Measurements from ENCODE around the gene VPS50. TPM values are rescaled to one million over a fixed set of nuclear protein-coding genes. Genes with fewer than 3 reads are reported as not detected.

Gene VPS50
- total and polyA plus RNA-seq, 10 of the 15 experiments (the other 5 are each of a cell fraction or from before 2014, with no cell fraction given), result 4.0 to 22.0 (median 16.2) TPM

DNA sequence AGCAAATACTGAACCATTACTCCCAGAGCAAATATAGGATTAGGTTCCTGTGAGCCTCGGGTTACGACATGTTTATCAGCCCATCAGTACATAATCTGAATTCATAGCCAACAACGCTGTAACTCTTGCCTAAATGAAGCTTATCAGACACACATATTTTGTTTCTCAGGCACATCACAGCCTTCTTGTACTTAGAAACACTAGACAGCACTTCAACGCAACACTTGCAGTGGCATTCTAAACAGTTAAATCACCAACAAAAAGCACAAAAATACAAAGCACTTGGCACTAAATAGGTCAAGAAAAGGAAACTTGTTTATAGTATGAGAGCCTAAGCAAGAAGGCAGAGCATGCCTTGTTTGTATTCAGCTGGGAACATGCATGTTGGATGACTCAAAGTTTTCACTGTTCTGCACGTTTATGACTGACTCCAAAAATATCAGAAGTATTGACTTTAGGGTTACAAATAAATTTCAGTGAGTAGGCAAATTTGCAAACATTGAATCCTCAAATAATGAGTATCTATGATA, 75.0 kb downstream of the VPS50 start:
- Histone ChIP-seq H3K4me3 (no peak overlapping the region), H3K9ac (ENCODE audit: control insufficient read depth, insufficient read depth, low read length) (no peak overlapping the region), H3K79me2 (ENCODE audit: control insufficient read depth, insufficient read depth, low read length) (no peaks in the 10 kb centered on the region), H3K36me3 (ENCODE audit: control insufficient read depth in 2 of 2, insufficient read depth in 2 of 2, low read length in 1 of 2) (no peaks in the 10 kb centered on the region; a peak in 1 of 4 replicates), H4K20me1 (ENCODE audit: control insufficient read depth, insufficient read depth) (no peaks in the 10 kb centered on the region), H3K9me3 (replicated peaks; ENCODE audit: control insufficient read depth, insufficient read depth, low read length) (no peaks in the 10 kb centered on the region), H2AFZ (ENCODE audit: control insufficient read depth, low read depth, low read length) (no peak overlapping the region), H3K4me1 (ENCODE audit: control insufficient read depth, insufficient read depth, low read length) (no peaks in the 10 kb centered on the region), H3K4me2 (ENCODE audit: control insufficient read depth, insufficient read depth) (no peak overlapping the region), H3K27ac (ENCODE audit: control insufficient read depth, insufficient read depth) (no peak overlapping the region), H3K27me3 (replicated peaks in 1 of 2; ENCODE audit: control insufficient read depth in 2 of 2, insufficient read depth in 2 of 2, low read length in 1 of 2) (no peaks in the 10 kb centered on the region)
- BruUV-seq (replicated peaks), result no TSS peak
- in situ Hi-C loops (cut with MboI) (no loop called here), intact Hi-C loops (cut with micrococcal nuclease; ENCODE audit: unreplicated experiment) (no loop called here)
- WGBS (ENCODE audit: insufficient coverage, insufficient replicate concordance, low lambda C conversion rate, missing lambda C conversion rate), result 93% methylated on average over 5 of the region's 5 CpGs
- TF ChIP-seq PML (IDR thresholded peaks at IDR 0.05; ENCODE audit: low read length), result no peak
- DNase-seq (ENCODE audit: low read depth, low spot score), result no peak
- SMC1A ChIA-PET (ENCODE audit: uncharacterized antibody, unreplicated experiment), result interaction anchor here (3.5 kb wide), 1 partner anchor 11 kb away, joined by 13 read pairs; no protein-coding TSS in a partner anchor
- no peak for FAIRE-seq
- RAD21 ChIA-PET (ENCODE audit: unreplicated experiment), result no interaction called here
- CTCF ChIA-PET, result interaction anchor here (1.3 kb wide), 1 partner anchor 12 kb away, joined by 3 read pairs; no protein-coding TSS in a partner anchor
- POLR2A ChIA-PET, result no interaction called here
- ATAC-seq, result no peak

DNA sequence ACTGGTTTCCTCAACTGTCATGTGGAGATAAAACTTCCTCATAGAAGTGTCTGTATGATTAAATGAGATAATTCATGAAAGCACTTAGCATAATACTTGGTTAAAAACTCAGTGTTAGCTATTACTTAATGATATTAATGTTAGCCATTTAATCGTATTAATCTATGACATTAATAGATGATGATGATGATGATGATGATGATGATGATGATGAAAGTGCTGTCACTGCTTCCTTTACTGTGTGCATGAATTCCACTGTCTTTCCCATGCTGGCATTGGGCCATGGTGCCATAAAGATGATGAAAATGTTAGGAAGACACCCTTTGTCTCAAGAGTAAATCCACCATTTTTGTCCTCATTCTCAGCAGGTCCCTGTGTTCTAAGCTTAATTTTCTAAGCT, 75.8 kb downstream of the VPS50 start:
- no peak for FAIRE-seq
- WGBS (ENCODE audit: insufficient coverage, insufficient replicate concordance, low lambda C conversion rate, missing lambda C conversion rate), result 92% methylated on average over 1 of the region's 1 CpG
- no peaks in the 10 kb centered on the region; a peak in 1 of 4 replicates for H3K36me3 ChIP-seq (ENCODE audit: control insufficient read depth in 2 of 2, insufficient read depth in 2 of 2, low read length in 1 of 2)
- H3K9ac ChIP-seq (ENCODE audit: control insufficient read depth, insufficient read depth, low read length), result no peak overlapping the region
- CTCF ChIA-PET, result interaction anchor here (1.3 kb wide), 1 partner anchor 11 kb away, joined by 3 read pairs; no protein-coding TSS in a partner anchor
- H3K4me2 ChIP-seq (ENCODE audit: control insufficient read depth, insufficient read depth), result no peak overlapping the region
- DNase-seq (ENCODE audit: low read depth, low spot score), result no peak
- POLR2A ChIA-PET, result no interaction called here
- H3K4me3 ChIP-seq, result no peak overlapping the region
- no peaks in the 10 kb centered on the region for H3K79me2 ChIP-seq (ENCODE audit: control insufficient read depth, insufficient read depth, low read length)
- no peaks in the 10 kb centered on the region for H3K27me3 ChIP-seq (replicated peaks in 1 of 2; ENCODE audit: control insufficient read depth in 2 of 2, insufficient read depth in 2 of 2, low read length in 1 of 2)
- SMC1A ChIA-PET (ENCODE audit: uncharacterized antibody, unreplicated experiment), result interaction anchor here (1.3 kb wide), 1 partner anchor 9 kb away, joined by 4 read pairs; no protein-coding TSS in a partner anchor
- H3K27ac ChIP-seq (ENCODE audit: control insufficient read depth, insufficient read depth), result no peak overlapping the region
- in situ Hi-C loops (cut with MboI) (no loop called here), intact Hi-C loops (cut with micrococcal nuclease; ENCODE audit: unreplicated experiment) (no loop called here)
- no peak overlapping the region for H2AFZ ChIP-seq (ENCODE audit: control insufficient read depth, low read depth, low read length)
- BruUV-seq (replicated peaks), result no TSS peak
- RAD21 ChIA-PET (ENCODE audit: unreplicated experiment), result no interaction called here
- no peaks in the 10 kb centered on the region for H4K20me1 ChIP-seq (ENCODE audit: control insufficient read depth, insufficient read depth)
- H3K9me3 ChIP-seq (replicated peaks; ENCODE audit: control insufficient read depth, insufficient read depth, low read length), result no peaks in the 10 kb centered on the region
- no peaks in the 10 kb centered on the region for H3K4me1 ChIP-seq (ENCODE audit: control insufficient read depth, insufficient read depth, low read length)
- ATAC-seq, result no peak
- TF ChIP-seq PAX5 (IDR thresholded peaks at IDR 0.05; ENCODE audit: borderline replicate concordance, low read depth, low read length) (no peak), ZNF384 (IDR thresholded peaks at IDR 0.05; ENCODE audit: borderline replicate concordance, low read depth, low read length) (no peak)
